OCI-LY1 (cell line): Measurements from ENCODE around the gene RAB1A.

Experiments
- H2AFZ ChIP-seq: fragments of 200-600 bp; sonication (generic), shearing (Covaris generic); 2 replicates; pipeline ENCODE4 v1.6.0; 2014; ENCODE audit warnings: antibody characterized with exemption, mild to moderate bottlenecking, low read length
- H3F3A ChIP-seq: fragments of 200-600 bp; sonication (generic), shearing (Covaris generic); 2 replicates; pipeline ENCODE4 v1.6.0; 2014; ENCODE audit warnings: mild to moderate bottlenecking, antibody characterized with exemption, low read length, moderate library complexity; ENCODE audit not compliant: insufficient read depth
- H3K27ac ChIP-seq: fragments of 200-600 bp; sonication (generic); 2 replicates; pipeline ENCODE4 v1.5.1; 2014; ENCODE audit warnings: low read length, mixed run types, mild to moderate bottlenecking, low read depth; ENCODE audit not compliant: poor library complexity, severe bottlenecking
- H3K27me3 ChIP-seq: fragments of 200-600 bp; sonication (generic); 2 replicates; pipeline ENCODE4 v1.6.0; 2014; ENCODE audit warnings: antibody characterized with exemption, mild to moderate bottlenecking, low read length, moderate library complexity; ENCODE audit not compliant: insufficient read depth
- H3K36me3 ChIP-seq: fragments of 200-600 bp; sonication (generic); 2 replicates; pipeline ENCODE4 v1.6.1; 2014; ENCODE audit warnings: mild to moderate bottlenecking, antibody characterized with exemption, low read length, moderate library complexity, mixed read lengths; ENCODE audit not compliant: insufficient read depth
- H3K4me1 ChIP-seq: fragments of 200-600 bp; sonication (generic); 2 replicates; pipeline ENCODE4 v1.5.1; 2014; ENCODE audit warnings: mild to moderate bottlenecking, low read length, moderate library complexity; ENCODE audit not compliant: insufficient read depth, severe bottlenecking
- H3K4me2 ChIP-seq: fragments of 200-600 bp; sonication (generic), shearing (Covaris generic); 2 replicates; pipeline ENCODE4 v1.6.1; 2014; ENCODE audit warnings: low read length
- H3K4me3 ChIP-seq: fragments of 200-600 bp; sonication (generic); 2 replicates; pipeline ENCODE4 v1.5.1; 2014; ENCODE audit warnings: low read length, low read depth, mild to moderate bottlenecking, mixed read lengths; ENCODE audit not compliant: poor library complexity, severe bottlenecking
- H3K79me2 ChIP-seq: fragments of 200-600 bp; shearing (Covaris generic); 2 replicates; pipeline ENCODE4 v1.6.1; 2016; ENCODE audit warnings: mixed run types, low read length, mixed read lengths; ENCODE audit not compliant: insufficient read depth
- H3K9ac ChIP-seq: fragments of 200-600 bp; sonication (generic), shearing (Covaris generic); 2 replicates; pipeline ENCODE4 v1.6.1; 2014; ENCODE audit warnings: mild to moderate bottlenecking, low read length, mixed read lengths
- H3K9me2 ChIP-seq: fragments of 200-600 bp; sonication (generic), shearing (Covaris generic); 2 replicates; pipeline ENCODE4 v1.6.1; 2014; ENCODE audit warnings: low read depth, mild to moderate bottlenecking, low read length, mixed read lengths
- H3K9me3 ChIP-seq: fragments of 200-600 bp; shearing (Covaris generic); 2 replicates; pipeline ENCODE4 v1.6.1; 2014; ENCODE audit warnings: low read length, mixed read lengths
- H4K20me1 ChIP-seq: fragments of 200-600 bp; sonication (generic), shearing (Covaris generic); 2 replicates; pipeline ENCODE4 v1.6.0; 2016; ENCODE audit warnings: mild to moderate bottlenecking, low read length; ENCODE audit not compliant: insufficient read depth
- CTCF ChIP-seq: fragments of 200-600 bp; sonication (generic), shearing (Covaris generic); IDR thresholded peaks from 2 replicates; pipeline ENCODE4 v1.5.1; 2017; ENCODE audit warnings: mild to moderate bottlenecking, antibody characterized with exemption, low read length, moderate library complexity, mixed read lengths
- EZH2 ChIP-seq: fragments of 200-600 bp; sonication (generic), shearing (Covaris generic); IDR thresholded peaks from 2 replicates; pipeline ENCODE4 v1.8.0; 2017; ENCODE audit warnings: borderline replicate concordance, mixed run types, mild to moderate bottlenecking, antibody characterized with exemption, low read length, moderate library complexity, mixed read lengths

RAB1A gene

DNA sequence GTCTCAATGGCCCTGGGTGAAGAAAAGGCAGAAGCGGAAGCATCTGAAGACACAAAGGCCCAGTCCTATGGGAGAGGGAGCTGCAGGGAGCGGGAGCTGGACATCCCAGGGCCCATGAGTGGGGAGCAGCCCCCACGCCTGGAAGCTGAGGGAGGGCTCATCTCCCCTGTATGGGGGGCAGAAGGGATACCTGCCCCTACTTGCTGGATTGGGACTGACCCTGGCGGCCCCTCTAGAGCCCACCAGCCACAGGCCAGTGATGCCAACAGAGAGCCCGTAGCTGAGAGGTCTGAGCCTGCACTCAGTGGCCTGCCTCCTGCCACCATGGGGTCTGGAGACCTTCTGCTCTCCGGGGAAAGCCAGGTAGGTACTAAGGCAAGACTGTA is 60.5 kb downstream of the RAB1A start:
- no peak overlapping the region for H3K9ac ChIP-seq
- H3K79me2 ChIP-seq = no peaks in the 10 kb centered on the region
- no peaks in the 10 kb centered on the region for H3F3A ChIP-seq
- H3K9me2 ChIP-seq = no peaks in the 10 kb centered on the region
- H3K4me2 ChIP-seq = no peak overlapping the region
- H3K27me3 ChIP-seq = no peaks in the 10 kb centered on the region
- H2AFZ ChIP-seq = no peak overlapping the region
- H3K27ac ChIP-seq = peak overlapping the region; percentile 14
- no peaks in the 10 kb centered on the region for H4K20me1 ChIP-seq
- TF ChIP-seq EZH2 (no peak), CTCF (no peak)
- no peak overlapping the region for H3K4me3 ChIP-seq
- H3K9me3 ChIP-seq = no peaks in the 10 kb centered on the region
- peaks cover 46% of the 10 kb centered on the region for H3K4me1 ChIP-seq
- H3K36me3 ChIP-seq = peaks cover 20% of the 10 kb centered on the region; the same call in 1 of the 2 replicates

- H3K27ac ChIP-seq = peak overlapping the region; percentile 6
- no peak overlapping the region for H3K9ac ChIP-seq
- no peaks in the 10 kb centered on the region for H4K20me1 ChIP-seq
Observed at GRCh38 chr2:65067806-65068553, 61.9 kb downstream of the RAB1A start.

GRCh38 chr2:65064728-65065552 is 65.0 kb downstream of the RAB1A start:
- H3K4me3 ChIP-seq = no peak overlapping the region
- no peak overlapping the region for H2AFZ ChIP-seq
- H3K9ac ChIP-seq = no peak overlapping the region
- H3K4me2 ChIP-seq = peak overlapping the region; percentile 38
- no peaks in the 10 kb centered on the region for H3K36me3 ChIP-seq
- H4K20me1 ChIP-seq = no peaks in the 10 kb centered on the region
- peak overlapping the region; percentile 66 for H3K27ac ChIP-seq
- no peaks in the 10 kb centered on the region for H3F3A ChIP-seq
- peaks cover 30% of the 10 kb centered on the region for H3K4me1 ChIP-seq
- peak; percentile 88 for TF ChIP-seq CTCF
- TF ChIP-seq EZH2 = no peak
- no peaks in the 10 kb centered on the region for H3K27me3 ChIP-seq
- H3K9me3 ChIP-seq = no peaks in the 10 kb centered on the region
- H3K9me2 ChIP-seq = no peaks in the 10 kb centered on the region
- H3K79me2 ChIP-seq = no peaks in the 10 kb centered on the region

More at GRCh38 chr2:65067806-65068553, 61.9 kb downstream of the RAB1A start:
- Histone ChIP-seq H3F3A (no peaks in the 10 kb centered on the region), H2AFZ (no peak overlapping the region), H3K79me2 (no peaks in the 10 kb centered on the region), H3K4me3 (no peak overlapping the region), H3K9me3 (no peaks in the 10 kb centered on the region), H3K9me2 (no peaks in the 10 kb centered on the region), H3K4me1 (peaks cover 46% of the 10 kb centered on the region), H3K36me3 (peaks cover 14% of the 10 kb centered on the region; the same call in 1 of the 2 replicates), H3K27me3 (no peaks in the 10 kb centered on the region), H3K4me2 (no peak overlapping the region)
- TF ChIP-seq CTCF = no peak
- TF ChIP-seq EZH2 = no peak
